ENCODE results near the gene EIF4G3. TPM values are rescaled to one million over a fixed set of nuclear protein-coding genes. Genes with fewer than 3 reads are reported as not detected.

The EIF4G3 gene
- total RNA-seq, 4 donors from 2014 or later = 82.1 to 143 (median 101) TPM

GRCh38 chr1:21089731-21090130 lies 87.0 kb downstream of the EIF4G3 start:
- Histone ChIP-seq H3K9me3 (no peaks in the 10 kb centered on the region), H3K27me3 (no peaks in the 10 kb centered on the region), H3K27ac (no peak overlapping the region), H3K36me3 (peaks cover 0 to 7% (median 0%) of the 10 kb centered on the region in 4 donors), H3K4me1 (peaks cover 0 to 18% (median 5%) of the 10 kb centered on the region in 4 donors), H3K4me3 (no peak overlapping the region)
- DNase-seq = no peak
- TF ChIP-seq POLR2A (IDR thresholded peaks at IDR 0.05) (no peak), POLR2AphosphoS5 (IDR thresholded peaks at IDR 0.05) (no peak), EP300 (IDR thresholded peaks at IDR 0.05; ENCODE audit: low read depth) (no peak)
- TF ChIP-seq, protein P1, sequence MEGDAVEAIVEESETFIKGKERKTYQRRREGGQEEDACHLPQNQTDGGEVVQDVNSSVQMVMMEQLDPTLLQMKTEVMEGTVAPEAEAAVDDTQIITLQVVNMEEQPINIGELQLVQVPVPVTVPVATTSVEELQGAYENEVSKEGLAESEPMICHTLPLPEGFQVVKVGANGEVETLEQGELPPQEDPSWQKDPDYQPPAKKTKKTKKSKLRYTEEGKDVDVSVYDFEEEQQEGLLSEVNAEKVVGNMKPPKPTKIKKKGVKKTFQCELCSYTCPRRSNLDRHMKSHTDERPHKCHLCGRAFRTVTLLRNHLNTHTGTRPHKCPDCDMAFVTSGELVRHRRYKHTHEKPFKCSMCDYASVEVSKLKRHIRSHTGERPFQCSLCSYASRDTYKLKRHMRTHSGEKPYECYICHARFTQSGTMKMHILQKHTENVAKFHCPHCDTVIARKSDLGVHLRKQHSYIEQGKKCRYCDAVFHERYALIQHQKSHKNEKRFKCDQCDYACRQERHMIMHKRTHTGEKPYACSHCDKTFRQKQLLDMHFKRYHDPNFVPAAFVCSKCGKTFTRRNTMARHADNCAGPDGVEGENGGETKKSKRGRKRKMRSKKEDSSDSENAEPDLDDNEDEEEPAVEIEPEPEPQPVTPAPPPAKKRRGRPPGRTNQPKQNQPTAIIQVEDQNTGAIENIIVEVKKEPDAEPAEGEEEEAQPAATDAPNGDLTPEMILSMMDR (IDR thresholded peaks at IDR 0.05) = no peak
- in situ Hi-C loops (cut with MboI; ENCODE audit: low pct_ligation_motif_present in 1 of 4, low pct_unique_long_range_greater_than_20kb in 1 of 4, low sequenced_read_pairs in 3 of 4) (no loop called here), intact Hi-C loops (cut with DNase I; ENCODE audit: low total_unique reads) (no loop called here)

DNA sequence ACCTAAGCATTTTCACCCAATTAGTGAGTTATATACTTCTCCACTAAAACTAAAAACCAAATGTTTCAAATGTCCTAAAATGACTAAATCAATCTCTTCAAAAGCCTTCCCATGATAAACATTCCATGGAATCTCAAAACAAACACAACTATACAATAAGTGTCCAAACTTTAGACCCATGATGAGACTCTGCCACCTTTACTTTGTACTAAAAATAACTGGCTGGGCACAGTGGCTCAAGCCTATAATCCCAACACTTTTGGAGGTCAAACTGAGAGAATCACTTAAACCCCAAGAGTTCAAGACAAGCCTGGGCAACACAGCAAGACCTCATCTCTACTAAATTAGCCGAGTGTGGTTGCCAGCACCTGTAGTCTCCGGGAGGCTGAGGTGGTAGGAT lies 87.4 kb downstream of the EIF4G3 start:
- no peak for DNase-seq
- intact Hi-C loops (cut with DNase I; ENCODE audit: low total_unique reads) (no loop called here), in situ Hi-C loops (cut with MboI; ENCODE audit: low pct_ligation_motif_present in 1 of 4, low pct_unique_long_range_greater_than_20kb in 1 of 4, low sequenced_read_pairs in 3 of 4) (no loop called here)
- no peaks in the 10 kb centered on the region for H3K9me3 ChIP-seq
- H3K27ac ChIP-seq = no peak overlapping the region
- WGBS, 2 donors (ENCODE audit: low coverage in 1 of 2) = 88 to 94% methylated on average over 2 of the region's 2 CpGs
- no peak overlapping the region for H3K4me3 ChIP-seq
- no peaks in the 10 kb centered on the region for H3K27me3 ChIP-seq
- TF ChIP-seq, protein P1 (IDR thresholded peaks at IDR 0.05) = no peak
- no peak for TF ChIP-seq POLR2AphosphoS5 (IDR thresholded peaks at IDR 0.05)
- TF ChIP-seq EP300 (IDR thresholded peaks at IDR 0.05; ENCODE audit: low read depth) = no peak
- no peak for TF ChIP-seq POLR2A (IDR thresholded peaks at IDR 0.05)
- H3K36me3 ChIP-seq = peaks cover 0 to 7% (median 0%) of the 10 kb centered on the region in 4 donors
- H3K4me1 ChIP-seq = peaks cover 0 to 18% (median 5%) of the 10 kb centered on the region in 4 donors

DNA sequence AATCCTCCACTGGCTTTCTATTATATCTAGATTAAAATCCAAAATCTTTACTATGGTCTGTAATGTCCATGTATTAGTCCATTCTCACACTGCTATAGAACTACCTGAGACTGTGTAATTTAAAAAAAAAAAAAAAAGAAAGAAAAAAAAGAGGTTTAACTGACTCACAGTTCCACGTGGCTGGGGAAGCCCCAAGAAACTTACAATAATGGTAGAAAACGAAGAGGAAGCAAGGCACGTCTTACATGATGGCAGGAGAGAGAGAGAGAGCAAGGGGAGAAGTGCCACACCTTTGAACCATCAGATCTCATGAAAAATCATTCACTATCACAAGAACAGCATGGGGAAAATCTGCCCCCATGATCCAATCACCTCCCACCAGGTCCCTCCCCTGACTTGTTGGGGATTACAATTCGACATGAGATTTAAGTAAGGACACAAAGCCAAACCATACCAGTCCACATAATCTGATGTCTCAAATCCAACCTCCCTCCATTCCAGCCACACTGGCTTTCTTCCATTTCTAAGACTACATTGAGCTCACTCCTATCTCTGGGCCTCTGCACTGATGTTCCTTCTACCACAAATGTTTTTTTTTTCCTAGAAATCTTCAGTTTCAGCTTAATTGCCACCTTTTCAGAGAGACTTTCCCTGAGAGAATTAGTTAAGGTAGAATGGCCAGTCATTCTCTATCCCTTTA lies 92.4 kb downstream of the EIF4G3 start:
- Histone ChIP-seq H3K27ac (peak overlapping the region in 1 of 4 donors; percentile 22), H3K36me3 (peaks cover 0 to 7% (median 0%) of the 10 kb centered on the region in 4 donors), H3K9me3 (no peaks in the 10 kb centered on the region), H3K4me1 (peaks cover 0 to 9% (median 0%) of the 10 kb centered on the region in 4 donors), H3K27me3 (no peaks in the 10 kb centered on the region), H3K4me3 (no peak overlapping the region)
- in situ Hi-C loops (cut with MboI; ENCODE audit: low pct_ligation_motif_present in 1 of 4, low pct_unique_long_range_greater_than_20kb in 1 of 4, low sequenced_read_pairs in 3 of 4) (no loop called here), intact Hi-C loops (cut with DNase I; ENCODE audit: low total_unique reads) (no loop called here)
- TF ChIP-seq POLR2A (IDR thresholded peaks at IDR 0.05) = no peak
- no peak for TF ChIP-seq EP300 (IDR thresholded peaks at IDR 0.05; ENCODE audit: low read depth)
- TF ChIP-seq POLR2AphosphoS5 (IDR thresholded peaks at IDR 0.05) = no peak
- TF ChIP-seq, protein P1 (IDR thresholded peaks at IDR 0.05) = no peak
- no peak for DNase-seq
- 60 to 70% methylated on average over 4 of the region's 4 CpGs for WGBS, 2 donors (ENCODE audit: low coverage in 1 of 2)

- Histone ChIP-seq H3K4me3 (no peak overlapping the region), H3K27ac (no peak overlapping the region), H3K36me3 (peaks cover 0 to 7% (median 0%) of the 10 kb centered on the region in 4 donors), H3K4me1 (peaks cover 0 to 10% (median 0%) of the 10 kb centered on the region in 4 donors), H3K27me3 (no peaks in the 10 kb centered on the region), H3K9me3 (no peaks in the 10 kb centered on the region)
- no peak for DNase-seq
- WGBS, 2 donors (ENCODE audit: low coverage in 1 of 2) = 92 to 93% methylated on average over 2 to 6 of the region's 6 CpGs
- TF ChIP-seq POLR2A (IDR thresholded peaks at IDR 0.05) (no peak), POLR2AphosphoS5 (IDR thresholded peaks at IDR 0.05) (no peak), EP300 (IDR thresholded peaks at IDR 0.05; ENCODE audit: low read depth) (no peak)
- TF ChIP-seq, protein P1 (IDR thresholded peaks at IDR 0.05) = no peak
- in situ Hi-C loops (cut with MboI; ENCODE audit: low pct_ligation_motif_present in 1 of 4, low pct_unique_long_range_greater_than_20kb in 1 of 4, low sequenced_read_pairs in 3 of 4) = no loop called here
- intact Hi-C loops (cut with DNase I; ENCODE audit: low total_unique reads) = no loop called here
These were observed 94.6 kb downstream of the EIF4G3 start for GRCh38 chr1:21082073-21082472.

Data from transverse colon (tissue), 4 donors.